Stimulated activated CD4-positive, alpha-beta T cell treated with anti-CD3 and anti-CD28 coated beads, Interleukin-12 subunit alpha, Interleukin-12 subunit beta, amount 100 ng/mL, for 48 hours (primary cell): ENCODE results near the gene METRN.

Experiments used
- DNase-seq, 3 donors: peaks; one replicate each; pipeline ENCODE4 v3.0.0-alpha.2; 2020; ENCODE audit warnings: low read depth in 2 of 3, low spot score in 1 of 3

METRN gene

GRCh38 chr16:714558-715476 is at the start of gene METRN:
TSS of gene METRN (plus strand) at chr16:715118. CDS start at chr16:715290, 172 bp downstream.
- DNase-seq = peak; percentile 71 to 91 (median 86)

- DNase-seq = no peak
These were observed 48.3 kb upstream of the METRN start for GRCh38 chr16:666572-666971.

- no peak for DNase-seq
These were observed 47.7 kb upstream of the METRN start for GRCh38 chr16:667113-667779.

- DNase-seq = peak; percentile 85 to 94 (median 87)
These were observed 47.0 kb upstream of the METRN start, which contains the start of gene RHOT2 for GRCh38 chr16:667780-668518. TSS of gene RHOT2 (plus strand) at chr16:668132. CDS start at chr16:668200, 68 bp downstream.

GRCh38 chr16:668519-669171 is 46.3 kb upstream of the METRN start:
- no peak for DNase-seq

GRCh38 chr16:669666-670065 is 45.3 kb upstream of the METRN start:
- no peak for DNase-seq

- DNase-seq = no peak
These were observed 44.2 kb upstream of the METRN start for GRCh38 chr16:670485-671352.

GRCh38 chr16:671353-672131 is 43.4 kb upstream of the METRN start:
- DNase-seq = no peak

- DNase-seq = no peak
These were observed 42.5 kb upstream of the METRN start for GRCh38 chr16:672371-672770.

- DNase-seq = no peak
These were observed 42.1 kb upstream of the METRN start for GRCh38 chr16:672851-673250.

- no peak for DNase-seq
These were observed 41.4 kb upstream of the METRN start for GRCh38 chr16:673399-673991.

GRCh38 chr16:674214-674881 is 40.6 kb upstream of the METRN start:
- DNase-seq = no peak

GRCh38 chr16:674968-675883 is 39.7 kb upstream of the METRN start, which contains the start of gene RHBDL1:
TSS of gene RHBDL1 (plus strand) at chr16:675671. CDS start at chr16:675791, 120 bp downstream.
- no peak for DNase-seq

- DNase-seq = no peak
These were observed 38.9 kb upstream of the METRN start for GRCh38 chr16:675884-676564.

GRCh38 chr16:676565-676902 is 38.4 kb upstream of the METRN start:
- DNase-seq = no peak

GRCh38 chr16:676913-677312 is 38.0 kb upstream of the METRN start:
- DNase-seq = no peak
